Neuronal stem cell (in vitro differentiated cells): ENCODE data around the gene GBP6.

Source experiments
- DNase-seq: peaks from one replicate; pipeline ENCODE4 v3.0.0-alpha.2; 2013; ENCODE audit warnings: low spot score
- H2AFZ ChIP-seq: one replicate; pipeline ENCODE4 v1.6.1; 2013; ENCODE audit warnings: mild to moderate bottlenecking, low read length, inconsistent platforms
- H2AK5ac ChIP-seq: 2 replicates; pipeline ENCODE4 v1.6.1; 2013; ENCODE audit warnings: low read depth, mild to moderate bottlenecking, inconsistent platforms, low read length, moderate library complexity, mixed read lengths
- H2BK120ac ChIP-seq: 2 replicates; pipeline ENCODE4 v1.6.1; 2013; ENCODE audit warnings: low read depth, mild to moderate bottlenecking, inconsistent platforms, low read length, moderate library complexity, mixed read lengths
- H2BK12ac ChIP-seq: one replicate; pipeline ENCODE4 v1.6.1; 2013; ENCODE audit warnings: low read length, inconsistent platforms
- H2BK15ac ChIP-seq: 2 replicates; pipeline ENCODE4 v1.6.1; 2013; ENCODE audit warnings: mild to moderate bottlenecking, low read length, inconsistent platforms, mixed read lengths
- H2BK5ac ChIP-seq: one replicate; pipeline ENCODE4 v1.6.1; 2013; ENCODE audit warnings: inconsistent platforms, mild to moderate bottlenecking, low read length, moderate library complexity
- H3K14ac ChIP-seq: one replicate; pipeline ENCODE4 v1.6.1; 2013; ENCODE audit warnings: low read length, inconsistent platforms
- H3K18ac ChIP-seq: 2 replicates; pipeline ENCODE4 v1.6.1; 2013; ENCODE audit warnings: low read length, inconsistent platforms
- H3K23ac ChIP-seq: 2 replicates; pipeline ENCODE4 v1.6.1; 2013; ENCODE audit warnings: low read depth, mild to moderate bottlenecking, mixed read lengths, low read length, inconsistent platforms; ENCODE audit not compliant: poor library complexity
- H3K27ac ChIP-seq: replicated peaks from 3 replicates; pipeline ENCODE4 v1.5.1; 2013; ENCODE audit warnings: low read length, inconsistent platforms
- H3K27me3 ChIP-seq, 3 experiments: 2 replicates each; pipeline ENCODE4 v1.6.1; 2013; ENCODE audit warnings: low read length in 3 of 3, mild to moderate bottlenecking in 2 of 3, inconsistent platforms in 1 of 3, low read depth in 1 of 3, mixed read lengths in 1 of 3, moderate library complexity in 1 of 3; ENCODE audit not compliant: control insufficient read depth in 3 of 3, insufficient read depth in 3 of 3
- H3K36me3 ChIP-seq, 2 donors: replicated peaks in 1 of 2; 2 replicates each; pipeline ENCODE4 v1.6.1; 2013; ENCODE audit warnings: low read length in 2 of 2; ENCODE audit not compliant: control insufficient read depth in 2 of 2, insufficient read depth in 2 of 2
- H3K4ac ChIP-seq: 2 replicates; pipeline ENCODE4 v1.6.1; 2013; ENCODE audit warnings: inconsistent platforms, mild to moderate bottlenecking, low read length, moderate library complexity
- H3K4me1 ChIP-seq, 2 donors: 1 replicate in 1 of 2; 2 replicates in 1 of 2; pipeline ENCODE4 v1.6.1; 2013; ENCODE audit warnings: low read length in 2 of 2, low read depth in 1 of 2; ENCODE audit not compliant: control insufficient read depth in 2 of 2, insufficient read depth in 1 of 2
- H3K4me2 ChIP-seq: one replicate; pipeline ENCODE4 v1.6.1; 2013; ENCODE audit warnings: mild to moderate bottlenecking, low read length, inconsistent platforms; ENCODE audit not compliant: insufficient read depth, poor library complexity, severe bottlenecking
- H3K4me3 ChIP-seq, 2 donors: 2 replicates each; pipeline ENCODE4 v1.5.1; 2013; ENCODE audit warnings: low read length in 2 of 2, mild to moderate bottlenecking in 2 of 2, inconsistent platforms in 1 of 2, moderate library complexity in 1 of 2
- H3K79me1 ChIP-seq: one replicate; pipeline ENCODE4 v1.6.1; 2013; ENCODE audit warnings: low read depth, mild to moderate bottlenecking, inconsistent platforms, low read length, moderate library complexity
- H3K9ac ChIP-seq: one replicate; pipeline ENCODE4 v1.6.1; 2013; ENCODE audit warnings: mild to moderate bottlenecking, low read depth, low read length, inconsistent platforms; ENCODE audit not compliant: poor library complexity
- H3K9me3 ChIP-seq, 2 donors: replicated peaks in 1 of 2; 2 replicates each; pipeline versions ENCODE3 to v1.6.1; 2013; ENCODE audit warnings: low read length in 2 of 2, mild to moderate bottlenecking in 2 of 2, inconsistent platforms in 1 of 2, low read depth in 1 of 2, mixed read lengths in 1 of 2, moderate library complexity in 1 of 2; ENCODE audit not compliant: control insufficient read depth in 2 of 2, insufficient read depth in 1 of 2
- H4K8ac ChIP-seq: one replicate; pipeline ENCODE4 v1.6.1; 2013; ENCODE audit warnings: low read depth, mild to moderate bottlenecking, inconsistent platforms, low read length, moderate library complexity
- H4K91ac ChIP-seq: one replicate; pipeline ENCODE4 v1.6.1; 2013; ENCODE audit warnings: low read length, low read depth, mild to moderate bottlenecking, inconsistent platforms; ENCODE audit not compliant: poor library complexity
- WGBS, 2 donors: extraction: QIAGEN DNeasy Blood & Tissue Kit; methylation state at CpG; one replicate each; pipeline ENCODE4 v1.1.7; 2013; ENCODE audit warnings: missing lambda C conversion rate in 2 of 2, mixed read lengths in 1 of 2; ENCODE audit not compliant: insufficient read length in 2 of 2, insufficient replicate concordance in 1 of 2; ENCODE audit errors: extremely low coverage in 2 of 2; 5-methylcytosine and 5-hydroxymethylcytosine counted together

The GBP6 gene

DNA sequence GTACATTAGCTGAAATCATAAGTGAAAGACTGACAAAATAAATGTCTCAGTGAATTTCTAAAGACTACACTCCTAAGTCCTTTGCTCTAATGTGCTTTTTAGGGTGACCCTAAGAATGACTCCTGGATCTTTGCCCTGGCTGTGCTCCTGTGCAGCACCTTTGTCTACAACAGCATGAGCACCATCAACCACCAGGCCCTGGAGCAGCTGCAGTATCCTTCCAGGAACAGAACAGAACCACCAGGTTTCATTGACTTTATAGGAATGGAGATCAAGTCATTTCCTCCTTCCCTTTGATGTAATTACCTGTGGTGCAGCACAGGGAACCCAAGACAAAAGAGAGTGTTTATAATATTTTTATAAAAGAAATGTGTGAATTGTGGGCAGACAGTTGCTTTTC lies 14.1 kb downstream of the GBP6 start:
- no peak overlapping the region for H2BK5ac ChIP-seq
- H3K27me3 ChIP-seq = no peaks in the 10 kb centered on the region
- H3K4me1 ChIP-seq = peaks cover 0 to 7% of the 10 kb centered on the region in 2 donors
- no peak overlapping the region for H2AK5ac ChIP-seq
- H4K8ac ChIP-seq = no peak overlapping the region
- H2AFZ ChIP-seq = no peak overlapping the region
- no peak overlapping the region for H3K23ac ChIP-seq
- H3K18ac ChIP-seq = no peak overlapping the region
- no peak overlapping the region for H3K4ac ChIP-seq
- no peaks in the 10 kb centered on the region for H3K79me1 ChIP-seq
- H3K4me3 ChIP-seq = no peak overlapping the region
- H3K14ac ChIP-seq = no peak overlapping the region
- H2BK12ac ChIP-seq = no peak overlapping the region
- no peak overlapping the region for H3K4me2 ChIP-seq
- H2BK120ac ChIP-seq = no peak overlapping the region
- H2BK15ac ChIP-seq = no peak overlapping the region
- no peak overlapping the region for H4K91ac ChIP-seq
- H3K9me3 ChIP-seq = no peaks in the 10 kb centered on the region
- no peak for DNase-seq
- no peaks in the 10 kb centered on the region for H3K36me3 ChIP-seq
- no peak overlapping the region for H3K27ac ChIP-seq
- no peak overlapping the region for H3K9ac ChIP-seq

DNA sequence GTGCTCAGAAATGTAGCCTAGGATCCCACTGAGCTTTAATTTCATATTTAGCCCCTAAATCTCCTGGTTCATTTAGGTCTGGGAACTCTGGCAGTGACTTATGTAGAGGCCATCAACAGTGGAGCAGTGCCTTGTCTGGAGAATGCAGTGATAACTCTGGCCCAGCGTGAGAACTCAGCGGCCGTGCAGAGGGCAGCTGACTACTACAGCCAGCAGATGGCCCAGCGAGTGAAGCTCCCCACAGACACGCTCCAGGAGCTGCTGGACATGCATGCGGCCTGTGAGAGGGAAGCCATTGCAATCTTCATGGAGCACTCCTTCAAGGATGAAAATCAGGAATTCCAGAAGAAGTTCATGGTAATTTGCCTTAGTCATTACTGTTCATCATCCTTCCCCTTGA lies 17.8 kb downstream of the GBP6 start:
- no peak overlapping the region for H2BK5ac ChIP-seq
- H3K23ac ChIP-seq = no peak overlapping the region
- no peak overlapping the region for H2AFZ ChIP-seq
- H4K8ac ChIP-seq = no peak overlapping the region
- H4K91ac ChIP-seq = no peak overlapping the region
- no peaks in the 10 kb centered on the region for H3K36me3 ChIP-seq
- H3K4me2 ChIP-seq = no peak overlapping the region
- H3K79me1 ChIP-seq = no peaks in the 10 kb centered on the region
- no CpG with 5 or more reads among the region's 6 CpGs for WGBS, 2 donors
- H3K14ac ChIP-seq = no peak overlapping the region
- H3K4ac ChIP-seq = no peak overlapping the region
- no peak overlapping the region for H3K18ac ChIP-seq
- no peak overlapping the region for H3K9ac ChIP-seq
- H2BK12ac ChIP-seq = no peak overlapping the region
- no peak overlapping the region for H2BK15ac ChIP-seq
- no peak for DNase-seq
- no peak overlapping the region for H2AK5ac ChIP-seq
- H3K27me3 ChIP-seq = no peaks in the 10 kb centered on the region
- no peak overlapping the region for H2BK120ac ChIP-seq
- H3K27ac ChIP-seq = no peak overlapping the region
- H3K4me1 ChIP-seq = peaks cover 0 to 7% of the 10 kb centered on the region in 2 donors
- no peaks in the 10 kb centered on the region for H3K9me3 ChIP-seq
- no peak overlapping the region for H3K4me3 ChIP-seq

DNA sequence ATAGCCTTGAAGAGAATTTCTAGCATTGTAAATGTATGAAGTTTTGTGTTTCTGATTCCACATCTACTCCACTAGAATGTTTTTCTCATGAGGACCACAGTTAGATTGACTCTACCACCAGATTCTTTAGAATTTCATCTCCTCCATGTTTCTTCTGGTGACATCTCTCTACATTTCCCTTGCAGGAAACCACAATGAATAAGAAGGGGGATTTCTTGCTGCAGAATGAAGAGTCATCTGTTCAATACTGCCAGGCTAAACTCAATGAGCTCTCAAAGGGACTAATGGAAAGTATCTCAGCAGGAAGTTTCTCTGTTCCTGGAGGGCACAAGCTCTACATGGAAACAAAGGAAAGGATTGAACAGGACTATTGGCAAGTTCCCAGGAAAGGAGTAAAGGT lies 18.6 kb downstream of the GBP6 start:
- H3K4me1 ChIP-seq = peaks cover 0 to 7% of the 10 kb centered on the region in 2 donors
- H3K4ac ChIP-seq = no peak overlapping the region
- H2AFZ ChIP-seq = no peak overlapping the region
- no peak overlapping the region for H3K4me3 ChIP-seq
- no peaks in the 10 kb centered on the region for H3K79me1 ChIP-seq
- H3K9ac ChIP-seq = no peak overlapping the region
- no peak overlapping the region for H3K23ac ChIP-seq
- no peak overlapping the region for H2BK15ac ChIP-seq
- H4K8ac ChIP-seq = no peak overlapping the region
- no peak overlapping the region for H4K91ac ChIP-seq
- H3K4me2 ChIP-seq = no peak overlapping the region
- H3K18ac ChIP-seq = no peak overlapping the region
- no peak overlapping the region for H3K14ac ChIP-seq
- no peak overlapping the region for H2AK5ac ChIP-seq
- no peak overlapping the region for H3K27ac ChIP-seq
- H3K27me3 ChIP-seq = no peaks in the 10 kb centered on the region
- H3K36me3 ChIP-seq = no peaks in the 10 kb centered on the region
- H3K9me3 ChIP-seq = no peaks in the 10 kb centered on the region
- no peak for DNase-seq
- H2BK120ac ChIP-seq = no peak overlapping the region
- no peak overlapping the region for H2BK12ac ChIP-seq
- no peak overlapping the region for H2BK5ac ChIP-seq

DNA sequence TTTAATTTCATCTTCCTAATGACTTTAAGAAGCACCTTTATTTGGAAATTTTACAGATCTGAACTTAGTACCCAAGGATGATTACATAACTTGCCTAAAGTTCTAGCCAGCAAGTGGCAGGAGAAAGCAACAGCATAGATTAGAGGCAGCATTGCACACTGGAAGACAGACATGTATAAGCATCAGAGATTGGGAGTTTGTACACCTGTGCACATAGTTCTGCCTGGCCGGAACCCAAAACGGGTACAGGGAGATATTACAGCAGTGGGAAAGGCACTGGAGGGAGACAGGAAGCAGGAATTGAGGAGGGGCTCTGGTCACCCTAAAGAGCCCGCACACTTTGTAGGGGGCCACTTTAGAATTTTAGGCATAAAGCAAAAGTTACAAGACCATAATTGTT lies 19.3 kb downstream of the GBP6 start:
- no peak overlapping the region for H2BK120ac ChIP-seq
- H3K4ac ChIP-seq = no peak overlapping the region
- no peak overlapping the region for H3K4me2 ChIP-seq
- H3K9me3 ChIP-seq = no peaks in the 10 kb centered on the region
- H3K4me3 ChIP-seq = no peak overlapping the region
- no peak overlapping the region for H3K9ac ChIP-seq
- no peak overlapping the region for H2AFZ ChIP-seq
- H4K8ac ChIP-seq = no peak overlapping the region
- no peak overlapping the region for H3K27ac ChIP-seq
- no peak overlapping the region for H2BK15ac ChIP-seq
- H2BK5ac ChIP-seq = no peak overlapping the region
- no peak overlapping the region for H2AK5ac ChIP-seq
- no peaks in the 10 kb centered on the region for H3K27me3 ChIP-seq
- no peak for DNase-seq
- no peak overlapping the region for H2BK12ac ChIP-seq
- H3K4me1 ChIP-seq = peaks cover 0 to 7% of the 10 kb centered on the region in 2 donors
- no peaks in the 10 kb centered on the region for H3K36me3 ChIP-seq
- no peaks in the 10 kb centered on the region for H3K79me1 ChIP-seq
- H3K23ac ChIP-seq = no peak overlapping the region
- no CpG with 5 or more reads among the region's 3 CpGs for whole genome bisulfite sequencing, 2 donors
- no peak overlapping the region for H3K18ac ChIP-seq
- H4K91ac ChIP-seq = no peak overlapping the region
- H3K14ac ChIP-seq = no peak overlapping the region
